Ishikawa (cell line): ENCODE data around the gene EPAS1.

Source experiments
- CEBPB ChIP-seq: IDR thresholded peaks from 2 replicates; pipeline ENCODE4 v1.6.1; 2012
- CREB1 ChIP-seq: IDR thresholded peaks from 2 replicates; pipeline ENCODE4 v1.6.1; 2012; ENCODE audit warnings: low read depth
- EGR1 ChIP-seq: IDR thresholded peaks from 2 replicates; pipeline ENCODE4 v1.6.1; 2012
- EP300 ChIP-seq: IDR thresholded peaks from 2 replicates; pipeline ENCODE4 v1.6.1; 2012; ENCODE audit warnings: borderline replicate concordance
- FOXM1 ChIP-seq: IDR thresholded peaks from 2 replicates; pipeline ENCODE4 v1.6.1; 2012; ENCODE audit warnings: low read depth, borderline replicate concordance
- MAX ChIP-seq: IDR thresholded peaks from 2 replicates; pipeline ENCODE4 v1.6.1; 2012
- NFIC ChIP-seq: IDR thresholded peaks from 2 replicates; pipeline ENCODE4 v1.6.1; 2012
- RAD21 ChIP-seq: IDR thresholded peaks from 2 replicates; pipeline ENCODE4 v1.6.1; 2012; ENCODE audit warnings: low read depth
- REST ChIP-seq: IDR thresholded peaks from 2 replicates; pipeline ENCODE4 v1.6.1; 2012; ENCODE audit warnings: low read depth, mild to moderate bottlenecking
- TAF1 ChIP-seq: IDR thresholded peaks from 2 replicates; pipeline ENCODE4 v1.6.1; 2012; ENCODE audit warnings: low read depth, mild to moderate bottlenecking
- TCF12 ChIP-seq: IDR thresholded peaks from 2 replicates; pipeline ENCODE4 v1.6.1; 2012; ENCODE audit warnings: low read depth
- TEAD4 ChIP-seq: IDR thresholded peaks from 2 replicates; pipeline ENCODE4 v1.6.1; 2012
- USF1 ChIP-seq: IDR thresholded peaks from 2 replicates; pipeline ENCODE4 v1.6.1; 2012
- YY1 ChIP-seq: IDR thresholded peaks from 2 replicates; pipeline ENCODE4 v1.6.1; 2012; ENCODE audit warnings: low read depth
- ZBTB7A ChIP-seq: IDR thresholded peaks from 2 replicates; pipeline ENCODE4 v1.6.1; 2012; ENCODE audit warnings: low read depth

Gene EPAS1

GRCh38 chr2:46421361-46421760 lies 124.2 kb downstream of the EPAS1 start:
- TF ChIP-seq MAX (no peak), CREB1 (no peak), NFIC (no peak), TCF12 (no peak), CEBPB (no peak), ZBTB7A (no peak), EP300 (no peak)

GRCh38 chr2:46422717-46423394 lies 125.6 kb downstream of the EPAS1 start:
- TF ChIP-seq MAX (no peak), CEBPB (peak; percentile 21; the same call in 1 of the 2 replicates)

- TF ChIP-seq EGR1 = no peak
- TF ChIP-seq USF1 = no peak
- no peak for TF ChIP-seq NFIC
- no peak for TF ChIP-seq TCF12
- no peak for TF ChIP-seq REST
- no peak for TF ChIP-seq TAF1
- TF ChIP-seq RAD21 = no peak
- no peak for TF ChIP-seq MAX
- TF ChIP-seq EP300 = no peak
- no peak for TF ChIP-seq CREB1
- no peak for TF ChIP-seq ZBTB7A
- no peak for TF ChIP-seq YY1
- no peak for TF ChIP-seq FOXM1
- TF ChIP-seq TEAD4 = no peak
- TF ChIP-seq CEBPB = no peak
These were observed 127.7 kb downstream of the EPAS1 start for GRCh38 chr2:46424937-46425336.

- TF ChIP-seq EGR1 (no peak), USF1 (no peak), ZBTB7A (no peak), REST (no peak)
These were observed 131.8 kb downstream of the EPAS1 start for GRCh38 chr2:46428911-46429436.

- TF ChIP-seq NFIC (no peak), TEAD4 (no peak), TCF12 (no peak), CREB1 (no peak), MAX (no peak), ZBTB7A (no peak), EP300 (no peak), EGR1 (no peak), USF1 (no peak)
These were observed 133.2 kb downstream of the EPAS1 start for GRCh38 chr2:46430413-46430812.

GRCh38 chr2:46430992-46431391 lies 133.8 kb downstream of the EPAS1 start:
- no peak for TF ChIP-seq NFIC
- no peak for TF ChIP-seq CEBPB
